ENCODE data around the gene CLSTN2. TPM values are rescaled to one million over a fixed set of nuclear protein-coding genes. Genes with fewer than 3 reads are reported as not detected.

CLSTN2 gene
- total RNA-seq, 2 donors from 2014 or later = 13.6 to 28.3 TPM

DNA sequence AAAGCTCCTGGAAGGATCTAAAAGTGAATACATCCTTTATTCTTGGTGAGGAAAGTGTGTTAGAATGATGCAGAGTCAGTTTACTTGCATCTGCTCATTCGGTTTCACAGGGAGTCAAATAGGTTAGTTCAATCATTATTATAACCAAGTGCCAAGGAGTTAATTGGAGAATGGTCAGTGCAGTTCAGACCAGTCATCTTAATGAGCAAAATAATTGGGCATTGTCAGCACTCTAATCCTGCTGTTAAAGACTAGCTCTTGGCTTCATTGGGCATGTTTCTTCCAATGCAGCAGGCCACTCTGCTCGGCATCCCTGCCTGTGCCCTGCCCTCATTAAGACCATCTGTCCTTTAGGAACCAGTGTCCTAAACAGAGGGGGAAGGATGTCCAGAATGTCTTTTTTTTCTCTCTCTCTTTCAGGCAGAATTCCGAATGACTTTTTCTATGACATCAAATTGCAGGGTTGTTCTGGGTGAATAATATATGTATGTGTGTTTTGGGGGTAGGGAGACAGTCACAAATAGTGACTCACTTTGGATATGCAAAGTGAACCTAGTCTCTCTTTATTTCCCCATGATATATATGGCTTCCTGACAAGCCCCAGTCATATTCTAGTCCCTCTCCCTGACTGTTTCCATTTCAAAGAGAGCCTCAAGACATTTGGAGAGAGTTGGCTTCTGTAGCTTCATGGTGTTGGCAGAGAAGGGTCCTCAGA lies 537.5 kb downstream of the CLSTN2 start:
- no peaks in the 10 kb centered on the region for H3K4me1 ChIP-seq
- H3K36me3 ChIP-seq = no peaks in the 10 kb centered on the region
- H3K27ac ChIP-seq = no peak overlapping the region
- H3K27me3 ChIP-seq = no peaks in the 10 kb centered on the region
- H3K9me3 ChIP-seq = no peaks in the 10 kb centered on the region
- TF ChIP-seq, protein P1, sequence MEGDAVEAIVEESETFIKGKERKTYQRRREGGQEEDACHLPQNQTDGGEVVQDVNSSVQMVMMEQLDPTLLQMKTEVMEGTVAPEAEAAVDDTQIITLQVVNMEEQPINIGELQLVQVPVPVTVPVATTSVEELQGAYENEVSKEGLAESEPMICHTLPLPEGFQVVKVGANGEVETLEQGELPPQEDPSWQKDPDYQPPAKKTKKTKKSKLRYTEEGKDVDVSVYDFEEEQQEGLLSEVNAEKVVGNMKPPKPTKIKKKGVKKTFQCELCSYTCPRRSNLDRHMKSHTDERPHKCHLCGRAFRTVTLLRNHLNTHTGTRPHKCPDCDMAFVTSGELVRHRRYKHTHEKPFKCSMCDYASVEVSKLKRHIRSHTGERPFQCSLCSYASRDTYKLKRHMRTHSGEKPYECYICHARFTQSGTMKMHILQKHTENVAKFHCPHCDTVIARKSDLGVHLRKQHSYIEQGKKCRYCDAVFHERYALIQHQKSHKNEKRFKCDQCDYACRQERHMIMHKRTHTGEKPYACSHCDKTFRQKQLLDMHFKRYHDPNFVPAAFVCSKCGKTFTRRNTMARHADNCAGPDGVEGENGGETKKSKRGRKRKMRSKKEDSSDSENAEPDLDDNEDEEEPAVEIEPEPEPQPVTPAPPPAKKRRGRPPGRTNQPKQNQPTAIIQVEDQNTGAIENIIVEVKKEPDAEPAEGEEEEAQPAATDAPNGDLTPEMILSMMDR (IDR thresholded peaks at IDR 0.05) = no peak
- no peak overlapping the region for H3K4me3 ChIP-seq
- no peak for DNase-seq (ENCODE audit: low spot score)

DNA sequence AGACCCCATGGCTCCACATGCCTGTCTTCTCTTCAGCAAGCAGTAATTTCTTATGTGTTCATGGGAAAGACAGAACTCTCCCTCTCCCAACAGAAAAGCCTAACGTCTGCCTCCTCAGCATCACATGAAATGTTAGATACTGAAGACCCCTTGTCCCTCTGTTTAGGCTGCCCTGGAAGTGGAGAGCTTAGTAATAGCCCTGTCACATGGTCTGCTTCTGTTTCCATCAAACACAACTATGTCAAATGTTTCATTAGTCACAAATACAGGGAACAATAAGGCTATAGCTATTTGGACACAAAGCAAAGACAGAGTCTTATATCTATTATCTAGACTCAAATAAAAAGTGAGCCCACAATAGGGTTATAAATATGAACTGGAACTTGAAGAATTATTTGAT lies 552.6 kb downstream of the CLSTN2 start:
- Histone ChIP-seq H3K9me3 (no peaks in the 10 kb centered on the region), H3K36me3 (no peaks in the 10 kb centered on the region), H3K4me3 (no peak overlapping the region), H3K4me1 (no peaks in the 10 kb centered on the region), H3K27me3 (no peaks in the 10 kb centered on the region), H3K27ac (no peak overlapping the region)
- no peak for DNase-seq (ENCODE audit: low spot score)
- TF ChIP-seq, protein P1 (IDR thresholded peaks at IDR 0.05) = no peak

DNA sequence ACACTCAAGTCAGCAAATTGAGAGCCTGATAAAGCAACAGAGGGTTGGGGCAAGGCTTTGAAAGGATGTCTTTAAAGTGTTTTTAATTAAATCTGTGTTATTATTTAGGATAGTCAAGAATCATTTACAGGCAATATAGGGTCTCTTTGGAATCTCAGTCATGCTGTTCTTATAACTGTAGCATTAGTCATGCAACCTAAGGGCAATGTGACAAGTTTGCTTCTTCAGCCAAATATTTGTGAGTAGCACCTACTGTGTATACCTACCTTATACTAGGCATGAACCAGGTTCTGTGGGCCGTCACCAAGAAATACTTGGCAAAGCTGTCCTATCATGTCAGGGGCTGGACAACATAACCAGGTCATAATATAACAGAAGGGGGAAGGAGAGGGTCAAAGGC lies 558.3 kb downstream of the CLSTN2 start:
- TF ChIP-seq, protein P1 (IDR thresholded peaks at IDR 0.05) = no peak
- no peaks in the 10 kb centered on the region for H3K9me3 ChIP-seq

DNA sequence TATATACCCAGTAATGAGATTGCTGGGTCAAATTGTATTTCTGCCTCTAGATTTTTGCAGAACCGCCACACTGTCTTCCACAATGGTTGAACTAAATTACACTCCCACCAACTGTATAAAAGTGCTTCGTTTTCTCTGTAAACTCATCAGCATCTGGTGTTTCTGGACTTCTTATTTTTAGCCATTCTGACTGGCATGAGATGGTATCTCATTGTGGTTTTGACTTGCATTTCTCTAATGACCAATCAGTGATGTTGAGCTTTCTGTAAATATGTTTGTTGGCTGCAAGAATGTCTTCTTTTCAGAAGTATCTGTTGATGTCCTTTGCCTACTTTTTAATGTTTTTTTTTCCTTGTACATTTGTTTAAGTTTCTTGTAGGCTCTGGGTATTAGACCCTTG lies 560.0 kb downstream of the CLSTN2 start:
- H3K36me3 ChIP-seq = no peaks in the 10 kb centered on the region
- no peak for DNase-seq (ENCODE audit: low spot score)
- no peak overlapping the region for H3K4me3 ChIP-seq
- TF ChIP-seq, protein P1 (IDR thresholded peaks at IDR 0.05) = no peak
- no peak overlapping the region for H3K27ac ChIP-seq
- H3K9me3 ChIP-seq = no peaks in the 10 kb centered on the region
- no peaks in the 10 kb centered on the region for H3K4me1 ChIP-seq
- H3K27me3 ChIP-seq = no peaks in the 10 kb centered on the region

More for the DNA sequence above, 558.3 kb downstream of the CLSTN2 start:
- no peak overlapping the region for H3K4me3 ChIP-seq
- no peaks in the 10 kb centered on the region for H3K27me3 ChIP-seq
- no peaks in the 10 kb centered on the region for H3K36me3 ChIP-seq
- H3K27ac ChIP-seq = no peak overlapping the region
- DNase-seq (ENCODE audit: low spot score) = no peak
- no peaks in the 10 kb centered on the region for H3K4me1 ChIP-seq

DNA sequence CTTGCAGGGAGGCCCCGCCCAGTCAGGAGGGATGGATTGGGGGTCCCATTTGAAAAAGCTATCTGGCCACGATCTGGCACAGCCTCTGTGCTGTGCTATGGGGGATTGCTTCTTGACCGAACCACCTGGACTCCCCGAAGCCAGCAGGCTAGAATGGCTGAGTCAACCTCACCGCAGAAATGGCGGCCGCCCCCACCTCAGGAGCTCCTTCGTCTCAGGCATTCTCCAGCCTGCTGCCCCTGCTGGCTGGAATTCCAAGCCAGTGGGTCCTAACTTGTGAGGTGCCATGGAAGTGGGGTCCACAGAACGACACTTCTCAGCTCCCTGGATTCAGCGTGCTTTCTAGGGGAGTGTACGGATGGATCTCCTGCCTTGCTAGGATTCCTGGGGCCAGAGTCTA lies 562.3 kb downstream of the CLSTN2 start:
- no peak for DNase-seq (ENCODE audit: low spot score)

More for the DNA sequence above, 562.3 kb downstream of the CLSTN2 start:
- Histone ChIP-seq H3K27ac (no peak overlapping the region), H3K9me3 (no peaks in the 10 kb centered on the region), H3K36me3 (no peaks in the 10 kb centered on the region), H3K4me3 (no peak overlapping the region), H3K4me1 (no peaks in the 10 kb centered on the region), H3K27me3 (no peaks in the 10 kb centered on the region)
- TF ChIP-seq, protein P1 (IDR thresholded peaks at IDR 0.05) = no peak

Data from right atrium auricular region (tissue), 2 donors.